GM18951 (cell line): Measurements from ENCODE around the gene PRCD.

Experiments used
- POLR2A ChIP-seq: IDR thresholded peaks from 4 replicates; pipeline ENCODE4 v1.6.1; 2011; ENCODE audit warnings: mild to moderate bottlenecking; ENCODE audit not compliant: insufficient read length, insufficient read depth; ENCODE audit errors: extremely low read depth
- in situ Hi-C: fragments of 300-500 bp; cut with MboI; formaldehyde crosslinking; loops from one replicate; pipeline ENCODE4 v1.12.0; 2022; ENCODE audit warnings: low sequenced_read_pairs, mixed read lengths, inconsistent platforms; ENCODE audit not compliant: unreplicated experiment

The PRCD gene

DNA sequence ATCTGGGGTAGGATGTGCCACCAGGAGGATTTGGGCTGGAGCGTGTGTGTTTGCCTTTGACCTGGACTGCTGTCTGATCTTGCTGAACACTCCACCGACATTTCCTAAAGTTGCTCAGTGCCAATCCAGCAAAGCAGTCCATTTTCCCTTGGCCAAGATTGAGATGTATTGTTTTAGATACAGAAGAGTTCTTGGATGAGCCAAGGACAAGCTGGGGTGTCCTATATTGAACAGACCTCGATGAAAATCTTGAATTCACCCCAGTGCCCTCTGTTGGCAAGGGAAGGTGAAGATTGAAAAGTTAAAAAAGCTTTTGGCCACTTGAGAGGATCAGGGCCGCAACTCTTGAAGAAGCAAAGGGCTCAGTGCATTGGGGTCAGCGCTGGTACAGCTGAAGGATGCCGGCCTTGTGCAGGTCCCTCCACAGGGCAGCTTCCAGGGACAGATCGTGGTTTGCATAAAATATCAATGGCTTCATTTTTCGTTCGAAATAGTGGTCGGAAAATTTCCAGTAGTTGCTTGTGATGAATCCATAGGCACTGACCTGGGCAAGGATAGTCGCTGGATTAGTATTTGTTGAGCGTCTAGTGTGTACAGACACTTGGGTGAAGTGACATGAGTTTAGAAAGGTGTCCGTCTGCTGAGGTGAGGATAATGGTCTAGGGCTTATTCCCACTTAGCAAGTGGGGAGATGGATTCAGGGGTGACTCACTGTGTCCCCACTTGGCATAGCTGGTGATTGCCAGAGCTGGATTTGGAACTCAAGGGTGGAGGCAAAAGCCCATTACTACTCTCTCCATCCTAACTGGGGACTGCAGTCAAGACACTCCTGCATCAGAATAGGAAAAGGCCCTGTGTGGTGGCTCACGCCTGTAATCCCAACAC, 26.1 kb downstream of the PRCD start:
- peak; percentile 23 for TF ChIP-seq POLR2A
- in situ Hi-C loops = no loop called here

GRCh38 chr17:76566613-76566943, 26.7 kb downstream of the PRCD start:
- in situ Hi-C loops = no loop called here
- TF ChIP-seq POLR2A = no peak

DNA sequence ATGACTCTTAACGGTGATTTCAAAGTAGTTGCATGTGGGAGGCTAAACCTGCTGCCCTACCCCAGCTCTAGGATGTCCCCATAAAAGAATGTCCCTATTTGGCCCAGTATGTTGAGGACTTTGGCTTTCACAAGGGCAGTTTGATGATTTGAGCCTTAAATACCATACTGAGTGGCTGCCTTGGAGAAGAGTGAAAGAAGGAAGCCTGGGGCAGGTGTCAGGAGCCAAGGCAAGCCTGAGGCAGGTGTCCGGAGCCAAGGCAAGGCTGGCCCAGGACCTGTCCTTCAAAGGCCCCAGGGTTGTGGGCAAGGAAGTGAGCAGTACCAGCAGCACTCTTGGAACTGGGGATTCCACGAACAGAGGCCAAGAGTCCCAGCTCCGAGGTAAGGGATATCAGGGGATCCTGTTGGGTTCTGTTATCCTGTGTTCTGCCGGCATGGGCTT, 27.2 kb downstream of the PRCD start:
- in situ Hi-C loops = no loop called here
- TF ChIP-seq POLR2A = peak; percentile 25

- TF ChIP-seq POLR2A = no peak
- in situ Hi-C loops = no loop called here
Measured at GRCh38 chr17:76567634-76568432, 28.0 kb downstream of the PRCD start.

GRCh38 chr17:76568811-76569221, 29.0 kb downstream of the PRCD start:
- in situ Hi-C loops = no loop called here
- TF ChIP-seq POLR2A = no peak

GRCh38 chr17:76569607-76570279, 29.9 kb downstream of the PRCD start:
- no peak for TF ChIP-seq POLR2A
- in situ Hi-C loops = no loop called here

GRCh38 chr17:76570457-76570856, 30.6 kb downstream of the PRCD start:
- in situ Hi-C loops = no loop called here
- no peak for TF ChIP-seq POLR2A

DNA sequence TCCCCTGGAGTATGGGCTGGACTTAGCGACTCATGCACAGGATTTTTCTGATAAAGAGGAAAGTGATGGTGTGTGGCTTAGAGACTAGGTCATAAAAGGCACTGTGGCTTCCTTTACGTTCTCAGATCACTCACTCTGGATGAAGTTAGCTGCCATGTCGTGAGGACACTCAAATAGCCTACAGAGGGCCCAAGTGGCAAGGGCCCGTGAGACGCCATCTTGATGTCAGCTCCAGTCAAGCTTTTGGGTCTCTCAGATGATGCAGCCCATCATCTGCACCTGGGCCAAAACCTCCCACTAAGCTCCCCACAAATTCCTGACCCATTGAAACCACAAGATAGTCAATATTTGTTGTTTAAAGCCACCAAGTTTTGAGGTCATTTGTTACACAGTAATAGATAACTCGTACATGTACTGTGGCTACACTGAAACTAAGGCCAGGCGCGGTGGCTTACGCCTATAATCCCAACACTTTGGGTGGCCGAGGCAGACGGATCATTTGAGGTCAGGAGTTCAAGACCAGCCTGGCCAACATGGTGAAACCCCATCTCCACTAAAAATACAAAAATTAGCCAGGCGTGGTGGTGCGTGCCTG, 31.1 kb downstream of the PRCD start:
- in situ Hi-C loops = no loop called here
- no peak for TF ChIP-seq POLR2A

DNA sequence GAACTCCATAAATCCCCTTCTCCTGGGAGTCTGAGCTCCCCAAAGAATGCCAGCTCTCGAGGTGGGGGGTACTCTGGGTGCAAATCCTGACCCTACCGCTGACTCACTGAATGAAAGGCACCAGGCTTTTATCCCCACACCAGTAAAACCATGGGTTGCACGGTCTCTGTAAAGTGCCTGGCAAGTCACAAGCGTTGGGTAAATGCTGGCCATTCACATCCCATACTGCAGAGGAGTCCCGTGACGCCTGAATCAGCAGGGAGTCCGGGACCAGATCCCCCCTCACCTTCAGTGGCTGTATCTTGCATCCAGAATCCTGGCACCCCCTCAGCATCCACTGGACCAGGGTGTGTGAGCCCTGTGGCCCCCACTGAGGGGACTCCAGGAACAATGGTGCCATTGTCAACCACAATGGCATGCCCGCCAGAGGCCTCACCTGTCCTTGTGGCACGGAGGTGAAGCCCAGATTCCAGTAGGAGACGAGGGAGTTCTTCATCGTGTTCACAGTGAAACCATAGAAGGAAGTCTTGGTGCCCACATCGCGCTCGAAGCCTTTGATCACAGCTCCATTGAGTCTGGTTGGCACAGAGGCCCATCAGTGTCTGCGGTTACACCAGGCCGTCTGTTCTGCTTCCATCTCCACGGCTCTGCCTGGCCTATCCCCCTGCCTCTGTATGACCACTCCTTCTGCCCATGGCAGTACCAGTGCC, 32.5 kb downstream of the PRCD start:
- in situ Hi-C loops = no loop called here
- no peak for TF ChIP-seq POLR2A

DNA sequence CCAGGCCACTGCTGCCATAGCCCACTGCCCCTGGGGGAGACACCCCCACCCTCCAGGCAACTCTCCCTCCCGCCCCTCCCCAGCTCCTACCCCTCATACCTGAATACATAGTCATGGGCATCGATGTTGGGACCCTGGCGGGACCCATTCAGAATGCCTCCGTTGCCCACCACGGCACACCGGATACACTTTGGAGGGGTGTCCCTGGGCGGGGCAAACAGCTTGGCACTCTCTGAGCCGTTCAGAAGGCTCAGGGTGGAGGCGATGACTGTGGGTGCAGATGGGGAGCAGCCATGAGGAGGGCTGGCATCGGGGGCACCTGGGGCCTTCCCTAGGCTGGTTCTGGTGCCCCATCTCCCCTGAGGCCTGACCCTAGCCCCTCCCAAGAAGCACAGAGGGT, 33.3 kb downstream of the PRCD start:
- in situ Hi-C loops = no loop called here

DNA sequence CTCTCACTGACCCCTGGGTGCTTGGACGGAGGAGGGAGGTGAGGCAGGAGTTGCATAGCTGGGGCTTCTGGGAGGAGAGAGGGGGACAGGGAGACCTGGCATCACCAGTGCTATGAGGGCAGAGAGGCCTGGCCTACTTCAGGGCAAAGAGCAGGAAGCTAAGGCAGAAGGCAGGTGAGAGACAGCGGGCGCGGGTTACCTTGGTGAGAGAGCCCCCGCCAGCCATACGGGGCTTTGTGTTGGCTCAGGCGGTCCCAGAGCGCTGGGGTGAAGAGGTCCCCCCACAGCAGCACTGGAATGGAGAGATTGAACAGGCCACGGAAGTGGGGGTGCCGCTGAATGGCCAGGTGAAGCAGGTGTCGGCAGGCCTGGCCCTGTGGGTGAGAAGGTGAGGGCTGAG, 34.3 kb downstream of the PRCD start:
- no peak for TF ChIP-seq POLR2A
- in situ Hi-C loops = no loop called here

More for the DNA sequence above, 33.3 kb downstream of the PRCD start:
- TF ChIP-seq POLR2A = no peak

DNA sequence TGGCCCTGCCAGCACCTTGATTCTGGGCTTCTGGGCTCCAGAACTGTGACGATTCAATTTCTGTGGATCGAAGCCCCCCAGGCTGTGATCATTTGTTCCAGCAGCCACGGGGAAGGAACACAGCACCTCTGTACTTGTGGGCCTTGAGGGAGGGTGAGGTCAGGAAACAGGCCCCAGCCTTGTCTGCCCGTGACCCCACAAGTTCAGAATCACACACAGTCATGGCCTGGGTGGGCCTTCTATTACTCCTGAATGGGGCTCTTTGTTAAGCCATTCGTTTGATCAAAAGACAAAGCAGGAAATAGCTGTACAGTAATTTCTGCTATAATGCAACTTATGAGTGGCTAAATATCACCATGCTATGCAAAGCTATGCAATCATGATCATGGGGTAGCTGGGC, 35.7 kb downstream of the PRCD start:
- TF ChIP-seq POLR2A = no peak
- in situ Hi-C loops = no loop called here
